H9 (cell line): ENCODE results near the gene VWA5B1. TPM values are rescaled to one million over a fixed set of nuclear protein-coding genes. Genes with fewer than 3 reads are reported as not detected.

Experiments
- DNase-seq: peaks from one replicate; pipeline ENCODE4 v3.0.0-alpha.2; 2017
- H2AFZ ChIP-seq: one replicate; pipeline ENCODE4 v1.6.1; 2013; ENCODE audit warnings: mild to moderate bottlenecking, low read length, control low read depth, moderate library complexity
- H2AK5ac ChIP-seq: 2 replicates; pipeline ENCODE4 v1.6.1; 2013; ENCODE audit warnings: low read length, control low read depth, mixed read lengths; ENCODE audit not compliant: insufficient read length
- H2BK120ac ChIP-seq: one replicate; pipeline ENCODE4 v1.6.1; 2013; ENCODE audit warnings: low read depth, mild to moderate bottlenecking, low read length, control low read depth, inconsistent platforms; ENCODE audit not compliant: poor library complexity, severe bottlenecking
- H2BK12ac ChIP-seq: 2 replicates; pipeline ENCODE4 v1.6.1; 2013; ENCODE audit warnings: low read length, control low read depth, mixed read lengths, low read depth; ENCODE audit not compliant: insufficient read length
- H2BK15ac ChIP-seq: 2 replicates; pipeline ENCODE4 v1.6.1; 2013; ENCODE audit warnings: low read depth, low read length, control low read depth
- H2BK20ac ChIP-seq: one replicate; pipeline ENCODE4 v1.6.1; 2013; ENCODE audit warnings: low read depth, mild to moderate bottlenecking, low read length, control low read depth, inconsistent platforms; ENCODE audit not compliant: poor library complexity, severe bottlenecking
- H2BK5ac ChIP-seq: 2 replicates; pipeline ENCODE4 v1.6.1; 2013; ENCODE audit warnings: low read length, control low read depth, mixed read lengths; ENCODE audit not compliant: insufficient read length
- H3K14ac ChIP-seq: 2 replicates; pipeline ENCODE4 v1.6.1; 2013; ENCODE audit warnings: low read length, control low read depth; ENCODE audit not compliant: insufficient read depth
- H3K18ac ChIP-seq: 2 replicates; pipeline ENCODE4 v1.6.1; 2013; ENCODE audit warnings: low read depth, mild to moderate bottlenecking, mixed read lengths, low read length, control low read depth; ENCODE audit not compliant: insufficient read length
- H3K23ac ChIP-seq: 2 replicates; pipeline ENCODE4 v1.6.1; 2013; ENCODE audit warnings: low read length, control low read depth, mixed read lengths, low read depth; ENCODE audit not compliant: insufficient read length
- H3K23me2 ChIP-seq: 2 replicates; pipeline ENCODE4 v1.6.1; 2013; ENCODE audit warnings: low read depth, mild to moderate bottlenecking, mixed read lengths, low read length, control low read depth; ENCODE audit not compliant: insufficient read length, poor library complexity, severe bottlenecking
- H3K27ac ChIP-seq: 2 replicates; pipeline ENCODE4 v1.5.1; 2013; ENCODE audit warnings: low read length, control low read depth, mixed read lengths, low read depth; ENCODE audit not compliant: insufficient read length
- H3K27me3 ChIP-seq: 2 replicates; pipeline ENCODE4 v1.6.1; 2013; ENCODE audit warnings: low read length, control low read depth, inconsistent platforms; ENCODE audit not compliant: insufficient read depth
- H3K4ac ChIP-seq: 2 replicates; pipeline ENCODE4 v1.6.1; 2013; ENCODE audit warnings: low read depth, mild to moderate bottlenecking, control low read depth, inconsistent platforms, low read length, moderate library complexity
- H3K4me1 ChIP-seq: 2 replicates; pipeline ENCODE4 v1.6.1; 2013; ENCODE audit warnings: low read length, control low read depth, inconsistent platforms; ENCODE audit not compliant: insufficient read depth
- H3K4me2 ChIP-seq: 2 replicates; pipeline ENCODE4 v1.6.1; 2013; ENCODE audit warnings: low read length, control low read depth, mixed read lengths; ENCODE audit not compliant: insufficient read length, insufficient read depth
- H3K56ac ChIP-seq: 2 replicates; pipeline ENCODE4 v1.6.1; 2013; ENCODE audit warnings: low read depth, mild to moderate bottlenecking, mixed read lengths, low read length, control low read depth; ENCODE audit not compliant: insufficient read length
- H3K79me1 ChIP-seq: 2 replicates; pipeline ENCODE4 v1.6.1; 2013; ENCODE audit warnings: low read depth, mild to moderate bottlenecking, moderate library complexity, low read length, control low read depth, inconsistent platforms; ENCODE audit not compliant: insufficient read depth, poor library complexity, severe bottlenecking
- H3K79me2 ChIP-seq: 2 replicates; pipeline ENCODE4 v1.6.1; 2013; ENCODE audit warnings: low read length, control low read depth, inconsistent platforms; ENCODE audit not compliant: insufficient read depth
- H3K9ac ChIP-seq: 2 replicates; pipeline ENCODE4 v1.6.1; 2013; ENCODE audit warnings: low read length, control low read depth, mixed read lengths; ENCODE audit not compliant: insufficient read length; ENCODE audit errors: extremely low read depth
- H3K9me3 ChIP-seq: one replicate; pipeline ENCODE4 v1.6.1; 2013; ENCODE audit warnings: low read depth, low read length, inconsistent platforms; ENCODE audit not compliant: control insufficient read depth
- H3T11ph ChIP-seq: one replicate; pipeline ENCODE4 v1.6.1; 2013; ENCODE audit warnings: mild to moderate bottlenecking, low read length, control low read depth, inconsistent platforms
- H4K20me1 ChIP-seq: one replicate; pipeline ENCODE4 v1.6.1; 2013; ENCODE audit not compliant: control insufficient read depth, insufficient read length, insufficient read depth
- H4K5ac ChIP-seq: 2 replicates; pipeline ENCODE4 v1.6.1; 2013; ENCODE audit warnings: low read depth, mild to moderate bottlenecking, mixed read lengths, low read length, control low read depth; ENCODE audit not compliant: insufficient read length
- H4K8ac ChIP-seq: replicated peaks from 2 replicates; pipeline ENCODE4 v1.6.1; 2013; ENCODE audit warnings: low read length, control low read depth, mixed read lengths, low read depth; ENCODE audit not compliant: insufficient read length
- H4K91ac ChIP-seq: 2 replicates; pipeline ENCODE4 v1.6.1; 2013; ENCODE audit warnings: low read depth, mild to moderate bottlenecking, moderate library complexity, mixed read lengths, low read length, control low read depth; ENCODE audit not compliant: insufficient read length
- H3K27ac Mint-ChIP-seq, 3 experiments: 2 replicates in 2 of 3; 3 replicates in 1 of 3; pipeline ENCODE4 v1.8.0; 2020 to 2021; ENCODE audit warnings: mixed read lengths in 3 of 3, mild to moderate bottlenecking in 1 of 3, moderate library complexity in 1 of 3
- H3K27me3 Mint-ChIP-seq: 2 replicates; pipeline ENCODE4 v1.8.0; 2021; ENCODE audit warnings: low read depth, mild to moderate bottlenecking, moderate library complexity, mixed read lengths
- H3K36me3 Mint-ChIP-seq, 3 experiments: 2 replicates in 2 of 3; 3 replicates in 1 of 3; pipeline ENCODE4 v1.8.0; 2020 to 2021; ENCODE audit warnings: low read depth in 3 of 3, mixed read lengths in 3 of 3; ENCODE audit not compliant: insufficient read depth in 1 of 3
- H3K4me1 Mint-ChIP-seq, 2 experiments: 2 replicates each; pipeline ENCODE4 v1.8.0; 2020; ENCODE audit warnings: mixed read lengths in 2 of 2
- H3K4me3 Mint-ChIP-seq, 2 experiments: 2 replicates in 1 of 2; 3 replicates in 1 of 2; pipeline ENCODE4 v1.8.0; 2020 to 2021; ENCODE audit warnings: mild to moderate bottlenecking in 2 of 2, mixed read lengths in 2 of 2, moderate library complexity in 1 of 2
- H3K9me3 Mint-ChIP-seq, 2 experiments: 2 replicates in 1 of 2; 3 replicates in 1 of 2; pipeline ENCODE4 v1.8.0; 2020; ENCODE audit warnings: mild to moderate bottlenecking in 2 of 2, mixed read lengths in 2 of 2, moderate library complexity in 1 of 2
- WGBS: extraction: QIAGEN DNeasy Blood & Tissue Kit; methylation state at CpG from one replicate; pipeline ENCODE4 v1.1.7; 2013; ENCODE audit warnings: missing lambda C conversion rate, low lambda C conversion rate, mixed read lengths; ENCODE audit not compliant: insufficient read length; ENCODE audit errors: extremely low coverage; 5-methylcytosine and 5-hydroxymethylcytosine counted together
- total RNA-seq: library from RNA; stranded (reverse); gene quantifications from 2 replicates; pipeline ENCODE4 v1.2.1, GENCODE V29; 2021
- TF ChIP-seq, protein P1 (sequence below): fragments of 200-600 bp; sonication (generic); conservative IDR thresholded peaks from 3 replicates; pipeline ENCODE4 v1.8.0; 2021; ENCODE audit warnings: antibody characterized with exemption, mild to moderate bottlenecking

Gene VWA5B1
- total RNA-seq, 1 experiment from 2014 or later = not detected

DNA sequence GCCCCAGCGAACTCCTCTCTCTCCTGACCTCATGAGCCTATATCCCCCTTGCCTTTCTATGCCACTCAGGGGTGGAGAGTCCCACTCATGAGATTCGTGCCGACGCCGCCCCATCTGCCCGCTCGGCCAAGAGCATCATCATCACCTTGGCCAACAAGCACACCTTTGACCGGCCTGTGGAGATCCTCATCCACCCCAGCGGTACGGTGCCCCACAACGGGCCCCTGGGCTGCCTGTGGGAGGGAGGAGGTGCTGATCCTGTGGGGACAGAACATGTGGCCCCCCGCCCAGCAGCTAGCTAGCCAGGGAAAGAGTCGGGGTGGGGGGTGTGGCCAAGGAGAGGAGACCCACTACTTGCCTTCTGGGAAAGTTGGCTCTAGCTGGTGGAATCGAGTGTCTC lies 27.8 kb downstream of the VWA5B1 start:
- Histone ChIP-seq H3K4me1 (0 out of 2 replicates have a peak, but pooled peaks cover 2% of the 10 kb centered on the region), H3K56ac (no peak overlapping the region), H4K91ac (no peak overlapping the region), H3K14ac (no peak overlapping the region), H3K4me2 (no peak overlapping the region), H2AFZ (no peak overlapping the region), H3K4ac (no peak overlapping the region), H4K5ac (no peak overlapping the region), H3K18ac (no peak overlapping the region), H3K27me3 (peaks cover under 1% of the 10 kb centered on the region; the same call in 1 of the 2 replicates), H3K79me1 (no peaks in the 10 kb centered on the region), H3T11ph (no peak overlapping the region), H2BK12ac (no peak overlapping the region), H2BK20ac (no peak overlapping the region), H2AK5ac (no peak overlapping the region), H3K23ac (no peak overlapping the region), H3K27ac (no peak overlapping the region), H2BK120ac (no peak overlapping the region), H3K9me3 (no peaks in the 10 kb centered on the region), H2BK15ac (no peak overlapping the region), H4K8ac (no peak overlapping the region), H3K9ac (no peak overlapping the region), H3K23me2 (no peaks in the 10 kb centered on the region), H4K20me1 (no peaks in the 10 kb centered on the region), H3K79me2 (no peaks in the 10 kb centered on the region), H2BK5ac (no peak overlapping the region)
- H3K4me3 Mint-ChIP-seq = no peak overlapping the region
- no peaks in the 10 kb centered on the region for H3K9me3 Mint-ChIP-seq
- H3K27me3 Mint-ChIP-seq = peaks cover 29% of the 10 kb centered on the region
- no peak overlapping the region for H3K27ac Mint-ChIP-seq
- TF ChIP-seq, protein P1, sequence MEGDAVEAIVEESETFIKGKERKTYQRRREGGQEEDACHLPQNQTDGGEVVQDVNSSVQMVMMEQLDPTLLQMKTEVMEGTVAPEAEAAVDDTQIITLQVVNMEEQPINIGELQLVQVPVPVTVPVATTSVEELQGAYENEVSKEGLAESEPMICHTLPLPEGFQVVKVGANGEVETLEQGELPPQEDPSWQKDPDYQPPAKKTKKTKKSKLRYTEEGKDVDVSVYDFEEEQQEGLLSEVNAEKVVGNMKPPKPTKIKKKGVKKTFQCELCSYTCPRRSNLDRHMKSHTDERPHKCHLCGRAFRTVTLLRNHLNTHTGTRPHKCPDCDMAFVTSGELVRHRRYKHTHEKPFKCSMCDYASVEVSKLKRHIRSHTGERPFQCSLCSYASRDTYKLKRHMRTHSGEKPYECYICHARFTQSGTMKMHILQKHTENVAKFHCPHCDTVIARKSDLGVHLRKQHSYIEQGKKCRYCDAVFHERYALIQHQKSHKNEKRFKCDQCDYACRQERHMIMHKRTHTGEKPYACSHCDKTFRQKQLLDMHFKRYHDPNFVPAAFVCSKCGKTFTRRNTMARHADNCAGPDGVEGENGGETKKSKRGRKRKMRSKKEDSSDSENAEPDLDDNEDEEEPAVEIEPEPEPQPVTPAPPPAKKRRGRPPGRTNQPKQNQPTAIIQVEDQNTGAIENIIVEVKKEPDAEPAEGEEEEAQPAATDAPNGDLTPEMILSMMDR = no peak
- peaks cover 4 to 7% of the 10 kb centered on the region in 2 experiments for H3K4me1 Mint-ChIP-seq
- H3K36me3 Mint-ChIP-seq = no peaks in the 10 kb centered on the region
- no CpG with 5 or more reads among the region's 14 CpGs for WGBS
- no peak for DNase-seq
